ENCODE results near the gene SNX24. TPM values are rescaled to one million over a fixed set of nuclear protein-coding genes. Genes with fewer than 3 reads are reported as not detected.

The SNX24 gene
- total RNA-seq, 1 donor from 2014 or later, result 1.9 TPM

DNA sequence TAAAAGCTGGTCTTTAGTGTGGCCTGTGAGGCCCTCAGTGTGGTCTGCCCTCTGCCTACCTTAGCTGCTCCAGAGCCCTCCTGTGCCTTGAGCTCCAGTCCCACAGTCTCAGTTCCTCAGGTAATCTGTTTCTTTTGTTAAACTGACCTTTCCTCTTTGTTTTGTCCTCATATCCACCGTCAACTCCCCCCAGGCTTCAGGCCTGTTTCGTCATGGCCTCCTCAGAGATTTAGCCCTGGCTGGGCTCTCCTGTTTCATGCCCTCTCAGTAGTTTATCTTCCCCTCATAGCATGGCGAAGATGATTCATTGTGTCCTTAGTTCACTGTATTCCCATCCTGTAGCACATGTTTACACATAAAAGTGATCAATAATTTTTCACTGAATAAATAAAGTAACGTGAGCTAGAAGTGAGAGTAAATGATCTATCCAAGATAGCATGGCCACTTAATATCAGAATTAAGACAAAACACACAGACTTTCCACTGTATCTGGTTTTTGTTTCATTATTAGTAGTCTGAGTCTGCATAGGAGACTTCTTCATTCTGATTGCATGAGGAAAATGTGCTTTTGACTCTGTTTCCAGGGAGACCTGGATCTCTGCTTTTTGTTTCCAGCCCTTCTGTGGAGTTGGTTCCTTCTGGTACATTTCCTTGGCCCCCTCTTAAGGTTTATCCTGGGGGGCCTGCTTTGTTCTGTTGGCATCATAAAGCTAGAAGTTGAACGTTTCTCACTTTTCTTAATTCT is 70.5 kb downstream of the SNX24 start:
- intact Hi-C loops (cut with micrococcal nuclease), result no loop called here

DNA sequence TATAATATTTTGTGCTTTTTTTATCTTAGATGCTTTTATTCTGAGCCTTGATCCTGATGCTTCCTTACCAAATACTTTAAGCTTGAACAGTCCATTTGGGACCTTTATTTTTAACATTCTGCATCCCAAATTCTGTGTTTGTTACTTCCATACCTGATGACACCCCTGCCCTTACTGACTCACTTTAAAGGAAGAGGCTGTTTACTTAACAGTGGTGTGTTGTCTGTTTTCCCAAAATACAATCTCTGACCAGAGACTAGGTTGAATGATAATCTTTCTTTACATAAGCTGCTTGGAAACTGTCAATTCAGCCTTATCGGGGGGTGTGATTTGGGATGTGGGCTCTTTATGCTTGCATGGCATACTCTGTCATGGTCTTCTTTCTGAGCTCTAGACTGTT is 71.1 kb downstream of the SNX24 start:
- intact Hi-C loops (cut with micrococcal nuclease), result no loop called here

DNA sequence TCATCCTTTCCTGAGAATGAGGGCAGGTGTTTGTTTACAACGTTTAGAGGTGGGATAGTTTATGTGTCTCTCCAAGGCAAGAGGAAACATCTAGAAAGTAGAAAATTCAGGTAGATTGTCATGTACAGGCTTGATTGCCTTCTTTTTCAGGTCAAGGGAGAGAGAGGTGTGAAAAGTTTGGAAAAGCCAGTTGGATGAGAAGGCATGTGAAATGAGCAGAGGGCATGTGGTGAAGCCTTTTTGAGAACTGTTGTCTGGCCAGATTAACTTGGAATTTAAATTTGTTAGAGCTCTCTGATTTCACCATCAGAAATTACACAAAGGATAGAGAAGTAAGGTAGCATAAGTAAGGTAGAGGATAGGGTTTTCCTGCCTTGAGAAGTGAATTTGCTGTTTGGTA is 74.6 kb downstream of the SNX24 start:
- intact Hi-C loops (cut with micrococcal nuclease), result no loop called here

DNA sequence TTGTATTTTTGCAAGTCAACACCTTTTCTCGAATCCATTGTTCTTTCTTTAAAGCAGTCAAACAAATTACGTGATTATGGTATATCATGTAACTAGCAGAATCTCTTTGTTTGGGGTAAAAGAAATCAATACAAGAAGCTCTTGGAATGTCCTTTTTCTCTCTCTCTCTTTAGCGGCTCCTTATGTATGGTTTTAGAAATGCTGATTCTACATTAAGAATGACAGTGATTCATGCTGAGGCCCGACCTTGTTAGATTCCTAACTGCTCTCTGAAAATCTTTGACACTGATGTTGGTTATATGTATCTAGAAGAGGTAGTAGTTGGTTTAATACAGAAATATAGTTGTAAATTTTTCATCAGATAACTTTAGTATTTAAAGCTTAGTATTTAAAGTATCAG is 76.4 kb downstream of the SNX24 start:
- intact Hi-C loops (cut with micrococcal nuclease), result no loop called here

DNA sequence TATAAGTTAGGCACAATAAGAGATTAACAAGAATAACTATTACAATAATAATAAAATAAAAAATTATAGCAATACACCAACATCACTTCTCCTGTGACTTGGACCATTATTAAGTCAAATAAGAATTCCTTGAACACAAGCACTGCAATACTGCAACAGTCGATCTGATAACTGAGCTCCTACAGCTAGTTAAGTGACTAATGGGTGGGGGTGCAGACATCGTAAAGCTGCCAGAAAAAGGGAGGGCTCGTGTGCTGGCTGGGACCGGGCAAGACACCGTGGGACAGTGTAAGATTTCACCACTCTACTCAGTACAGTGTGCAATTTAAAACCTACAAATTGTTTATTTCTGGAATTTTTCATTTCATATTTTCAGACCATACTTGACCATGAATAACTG is 78.8 kb downstream of the SNX24 start:
- intact Hi-C loops (cut with micrococcal nuclease), result no loop called here

DNA sequence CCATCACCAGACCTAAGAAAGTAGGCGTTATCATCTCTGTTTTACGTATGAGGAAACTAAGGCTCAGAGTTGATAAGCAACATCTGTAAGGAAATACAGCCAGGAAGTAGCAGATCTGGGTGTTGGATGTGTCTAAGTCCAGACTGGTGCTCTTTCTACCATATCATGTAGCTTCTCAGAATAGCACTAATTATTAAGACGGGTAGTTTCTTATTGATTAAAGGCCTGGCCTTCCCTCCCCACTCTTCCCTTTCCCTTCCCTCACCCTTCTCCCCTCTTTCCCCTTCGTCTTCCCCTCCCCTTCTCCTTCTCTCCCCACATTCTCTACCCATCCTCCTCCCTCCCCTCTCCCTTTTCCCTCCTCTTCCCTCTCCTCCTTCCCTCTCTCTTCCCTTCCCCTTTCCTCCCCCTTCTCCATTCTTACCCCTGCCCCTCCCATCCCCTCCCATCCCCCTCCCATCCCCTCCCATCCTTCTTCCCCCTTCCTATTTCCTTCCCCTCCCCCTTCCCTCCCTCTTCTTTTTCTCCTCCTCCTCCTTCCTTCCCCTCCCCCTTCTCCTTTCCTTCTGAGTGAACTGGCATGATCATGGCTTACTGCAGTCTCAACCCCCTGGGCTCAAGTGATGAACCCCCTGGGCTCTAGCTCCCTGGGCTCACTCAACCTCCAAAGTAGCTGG is 79.4 kb downstream of the SNX24 start:
- intact Hi-C loops (cut with micrococcal nuclease), result no loop called here

DNA sequence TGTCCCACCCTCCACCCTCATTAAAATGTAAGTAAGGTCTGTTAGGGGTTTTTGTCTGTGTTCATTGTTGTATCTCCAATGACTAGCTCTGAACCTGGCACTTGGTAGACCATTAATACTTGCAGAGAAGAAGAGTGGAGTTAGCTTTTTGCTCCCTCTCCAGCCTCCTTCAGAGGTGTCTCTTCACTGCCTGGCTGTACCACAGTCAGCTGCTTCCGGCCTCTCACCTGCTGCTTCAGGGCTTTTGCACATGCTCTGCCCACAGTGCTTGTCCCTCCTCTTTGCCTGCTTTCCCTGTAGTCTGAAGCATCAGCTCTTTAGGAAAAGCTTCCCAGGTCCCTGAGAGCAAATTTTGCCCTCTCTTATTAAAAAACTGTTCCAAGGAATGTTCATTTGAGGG is 83.6 kb downstream of the SNX24 start:
- intact Hi-C loops (cut with micrococcal nuclease), result no loop called here

DNA sequence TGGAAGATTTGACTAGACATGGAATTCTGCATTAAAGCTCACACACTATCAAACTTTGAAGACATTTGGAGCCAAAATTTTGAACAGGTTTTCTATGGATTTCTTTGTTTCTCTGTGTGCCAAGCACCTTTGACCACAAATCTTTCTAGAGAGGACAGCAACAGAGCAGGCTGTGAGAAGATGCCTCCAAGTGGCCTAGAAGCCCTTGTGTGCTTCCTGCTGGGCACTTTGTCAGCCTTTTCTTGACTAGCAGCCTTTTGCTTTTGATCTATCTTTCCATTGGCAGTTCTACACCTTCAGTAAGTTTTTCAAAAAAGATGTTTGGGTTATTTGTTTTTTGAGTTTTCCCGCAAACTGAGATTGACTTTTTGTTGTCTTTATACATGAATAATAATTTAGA is 84.6 kb downstream of the SNX24 start:
- intact Hi-C loops (cut with micrococcal nuclease), result no loop called here

DNA sequence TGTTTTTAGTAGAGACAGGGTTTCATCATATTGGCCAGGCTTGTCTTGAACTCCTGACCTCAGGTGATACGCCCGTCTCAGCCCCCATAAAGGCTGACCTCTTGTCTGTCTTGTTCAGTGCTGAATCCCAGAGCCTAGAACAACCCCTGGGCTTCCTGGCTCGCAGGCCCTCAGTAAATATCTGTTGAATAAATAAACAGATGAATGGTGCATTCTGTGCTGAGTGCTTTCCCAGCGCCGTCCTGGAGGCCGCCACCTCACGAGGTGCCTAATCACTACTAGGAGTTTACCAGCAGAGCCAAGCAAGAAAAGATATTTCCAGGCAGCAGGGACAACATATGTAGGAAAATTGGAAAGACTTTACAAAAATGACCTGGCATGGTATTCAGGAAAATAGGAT is 88.5 kb downstream of the SNX24 start:
- intact Hi-C loops (cut with micrococcal nuclease), result no loop called here

DNA sequence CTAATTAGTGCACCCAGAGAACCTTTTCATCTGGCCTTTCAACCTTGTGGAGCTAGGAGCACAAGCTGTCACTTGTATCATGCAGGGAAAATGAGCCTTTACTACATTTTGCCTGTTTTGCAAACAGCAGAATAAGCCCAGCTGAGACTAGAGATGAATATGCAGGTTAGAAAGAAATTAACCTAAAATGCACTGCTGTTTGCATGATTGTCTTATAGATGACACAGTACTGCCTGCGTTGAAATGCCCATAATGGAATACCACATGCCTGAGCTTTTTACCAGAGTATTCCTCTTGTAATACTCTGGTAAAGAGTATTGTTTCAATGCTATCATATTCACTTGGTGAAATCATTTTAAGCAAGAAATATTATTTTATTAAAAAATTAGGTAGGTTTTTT is 90.7 kb downstream of the SNX24 start:
- intact Hi-C loops (cut with micrococcal nuclease), result no loop called here

DNA sequence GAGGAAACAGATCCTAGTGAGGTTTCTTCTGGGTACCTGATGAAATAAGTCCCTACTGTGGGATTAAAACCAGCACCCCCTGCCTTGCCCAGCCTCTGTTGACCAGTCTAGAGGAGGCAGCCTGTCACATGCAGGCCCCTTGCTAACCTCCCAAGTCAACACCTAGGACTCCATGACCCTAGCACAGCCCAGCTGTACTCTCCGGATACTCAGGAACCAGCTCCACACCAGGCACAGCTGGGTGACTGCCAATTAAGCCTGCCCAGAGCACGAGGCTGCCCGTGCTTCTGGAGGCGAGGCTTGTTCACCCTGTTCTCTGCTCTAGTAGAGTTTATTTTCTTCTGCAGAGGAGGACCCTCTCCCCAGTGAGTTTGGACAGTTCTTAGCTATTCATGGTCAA is 92.5 kb downstream of the SNX24 start:
- intact Hi-C loops (cut with micrococcal nuclease), result no loop called here

DNA sequence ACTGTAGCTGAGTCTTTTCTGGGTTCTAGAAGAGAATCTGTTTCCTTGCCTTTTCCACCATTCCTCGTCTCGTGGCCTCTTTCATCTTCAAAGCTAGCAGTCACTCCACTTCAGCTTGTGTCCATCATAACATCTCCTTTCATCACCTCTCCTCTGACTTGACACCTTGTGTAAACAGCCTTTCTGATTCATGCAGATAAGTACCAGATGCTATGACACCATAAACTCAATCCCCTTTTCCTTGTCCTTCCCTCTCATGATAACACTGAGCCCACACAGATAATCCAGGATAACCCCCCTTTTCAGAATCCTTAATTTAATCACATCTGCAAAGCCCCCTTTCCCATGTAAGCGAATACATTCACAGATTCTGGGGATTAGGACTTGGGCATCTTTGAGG is 95.5 kb downstream of the SNX24 start:
- intact Hi-C loops (cut with micrococcal nuclease), result no loop called here

DNA sequence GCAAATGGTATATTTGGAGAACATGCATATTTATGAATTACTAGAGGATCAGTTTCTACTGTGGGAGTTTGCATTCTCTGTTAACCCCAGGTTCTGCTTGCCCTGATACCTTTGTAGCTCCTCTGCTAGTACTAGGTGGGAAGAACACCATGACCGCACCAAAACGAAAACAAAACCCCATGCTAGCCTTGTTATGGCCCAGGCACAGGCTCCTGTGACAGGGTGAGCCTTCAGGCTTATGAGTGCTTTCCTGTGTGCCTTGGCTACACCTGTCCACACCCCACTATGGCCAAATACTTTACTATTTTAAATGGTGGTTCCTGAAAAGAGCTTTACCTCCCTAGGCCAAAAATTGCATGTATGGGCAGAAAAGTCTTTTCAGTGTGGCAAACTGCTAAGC is 96.3 kb downstream of the SNX24 start:
- intact Hi-C loops (cut with micrococcal nuclease), result no loop called here

DNA sequence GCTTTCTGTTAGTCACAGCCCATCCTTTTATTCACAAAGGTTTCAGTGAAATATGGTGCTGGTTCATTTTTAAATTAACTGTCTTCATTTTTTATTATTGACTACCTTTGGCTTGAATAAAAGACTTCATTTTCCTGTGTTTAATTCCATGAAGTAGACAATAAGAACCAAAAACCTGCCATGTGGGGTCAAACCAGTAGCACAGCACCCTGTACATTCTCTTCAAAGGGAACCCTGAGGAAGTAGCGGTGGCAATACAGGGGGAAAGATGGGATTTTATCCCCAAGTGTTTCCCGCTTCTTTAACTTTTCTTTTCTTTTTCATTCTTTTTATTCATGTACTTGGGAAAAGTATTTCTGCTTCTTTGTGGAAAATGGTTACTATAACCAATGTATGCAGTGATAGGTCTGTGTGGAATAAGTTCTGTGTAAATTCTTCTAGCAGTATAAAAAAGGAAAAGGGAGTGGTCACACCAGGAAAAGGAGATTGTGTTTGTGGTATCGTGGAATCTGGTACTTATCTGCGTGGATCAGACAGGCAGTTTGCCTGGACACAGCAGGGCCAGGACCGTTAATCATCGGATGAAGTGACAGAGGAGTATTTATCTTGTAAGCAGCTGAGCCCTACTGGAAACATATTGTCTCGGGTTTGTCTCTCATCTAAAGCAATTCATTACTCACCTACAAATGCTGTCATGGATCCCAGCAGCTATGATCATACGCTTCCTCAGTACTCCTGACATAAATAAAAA is 96.9 kb downstream of the SNX24 start:
- intact Hi-C loops (cut with micrococcal nuclease), result no loop called here

DNA sequence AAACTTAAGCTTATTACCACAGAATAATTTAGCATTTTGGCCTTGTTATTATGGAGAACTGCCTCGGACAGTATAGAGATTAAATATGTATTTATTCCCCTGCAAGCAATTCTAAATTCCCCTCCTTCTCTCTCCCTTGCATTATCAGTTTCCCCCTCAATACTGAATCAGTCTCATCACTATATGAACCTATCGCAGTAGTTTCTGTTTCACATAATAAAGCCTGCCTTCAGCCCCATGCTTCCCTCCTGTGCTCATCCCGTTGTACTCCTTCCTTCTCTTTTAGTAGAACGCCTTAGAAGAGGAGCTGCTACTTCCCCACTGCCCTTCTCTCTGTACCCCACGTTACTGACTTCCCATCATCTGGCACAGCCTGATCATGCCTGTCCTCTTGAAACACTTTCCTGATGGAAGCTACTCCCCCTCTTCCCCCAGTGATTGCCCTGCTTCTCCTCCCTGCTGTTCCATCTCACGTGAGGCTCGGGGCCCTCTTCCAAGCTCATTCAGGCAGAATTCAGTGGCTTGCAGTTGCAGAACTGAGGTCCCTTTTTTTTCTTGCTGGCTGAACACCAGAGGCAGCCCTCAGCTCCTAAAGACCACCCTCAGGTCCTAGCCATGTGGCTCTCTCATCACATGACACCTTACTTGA is 97.8 kb downstream of the SNX24 start:
- intact Hi-C loops (cut with micrococcal nuclease), result no loop called here

DNA sequence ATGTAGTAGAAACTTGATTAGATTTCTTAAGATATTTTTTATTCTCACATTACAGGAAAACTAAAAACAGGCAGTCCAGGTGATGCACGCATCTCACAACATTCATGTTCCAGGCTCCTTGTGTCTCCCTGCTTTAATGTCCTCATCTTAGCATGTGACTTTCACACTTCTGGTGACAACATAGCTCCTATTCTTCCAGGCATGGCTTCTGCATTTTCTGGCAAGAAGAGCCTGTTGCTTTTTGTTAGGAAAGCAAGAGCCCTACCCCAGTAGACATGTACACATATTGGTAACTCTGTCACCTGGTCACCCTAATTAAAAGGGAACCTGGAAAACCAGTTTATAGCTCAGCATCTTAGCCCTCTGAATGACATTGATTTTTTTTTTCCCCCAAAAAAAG is 98.6 kb downstream of the SNX24 start:
- intact Hi-C loops (cut with micrococcal nuclease), result no loop called here

DNA sequence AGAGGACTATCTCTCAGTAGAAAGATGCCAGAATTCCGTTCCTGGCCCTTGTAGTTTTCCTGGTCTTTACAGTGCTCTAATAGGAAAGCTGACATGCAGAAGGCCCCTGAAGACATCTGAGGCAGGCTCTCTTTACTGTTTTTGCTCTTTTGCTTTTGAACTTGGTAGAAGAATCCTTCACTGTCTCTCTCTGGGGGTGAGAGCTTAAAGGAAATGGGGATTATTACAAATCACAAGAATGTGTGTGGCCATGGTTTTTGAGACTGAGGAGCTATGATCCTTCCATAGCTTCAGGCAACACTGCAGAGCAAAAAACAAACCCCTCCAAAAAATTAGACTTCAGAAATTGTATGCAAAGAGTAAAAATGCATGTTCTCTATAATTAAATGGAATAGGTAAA is 102.0 kb downstream of the SNX24 start:
- intact Hi-C loops (cut with micrococcal nuclease), result no loop called here

DNA sequence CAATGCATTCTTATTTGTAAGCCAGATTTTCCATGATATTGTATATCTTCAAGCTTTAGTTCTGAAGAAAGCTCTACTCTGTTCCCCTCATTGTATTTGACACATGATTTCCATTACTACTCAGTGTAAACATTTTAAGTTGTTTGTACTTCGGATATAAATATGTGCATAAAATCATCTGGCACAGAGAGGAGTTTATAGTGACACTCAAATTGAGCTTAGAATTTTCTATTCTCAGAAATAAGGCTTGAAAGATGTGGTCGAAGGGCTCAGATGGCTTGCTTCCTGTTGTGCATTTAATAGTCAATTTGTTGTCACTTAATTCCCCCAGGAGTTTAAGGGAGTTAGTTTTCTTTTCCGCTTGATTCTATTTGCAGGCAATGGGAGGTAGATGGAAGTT is 102.4 kb downstream of the SNX24 start:
- intact Hi-C loops (cut with micrococcal nuclease), result no loop called here

DNA sequence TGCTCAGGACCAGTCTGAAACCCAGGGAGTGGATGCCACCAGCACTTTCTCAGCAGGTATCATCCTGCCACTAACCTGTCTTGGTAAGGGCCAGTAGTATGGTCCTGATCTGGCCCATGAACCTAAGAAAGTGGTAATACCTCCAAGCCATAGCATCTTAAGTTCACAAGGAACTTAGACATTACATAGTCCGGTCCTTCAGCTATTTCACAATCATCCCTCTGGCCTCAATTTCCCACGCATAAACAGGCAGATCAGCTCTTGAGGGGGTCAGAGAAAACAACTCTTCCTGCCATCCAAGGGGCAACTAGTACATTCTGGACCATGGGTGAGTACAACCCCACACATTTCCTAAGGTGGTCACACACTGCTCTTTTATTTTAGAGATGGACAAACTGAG is 102.9 kb downstream of the SNX24 start:
- intact Hi-C loops (cut with micrococcal nuclease), result no loop called here

DNA sequence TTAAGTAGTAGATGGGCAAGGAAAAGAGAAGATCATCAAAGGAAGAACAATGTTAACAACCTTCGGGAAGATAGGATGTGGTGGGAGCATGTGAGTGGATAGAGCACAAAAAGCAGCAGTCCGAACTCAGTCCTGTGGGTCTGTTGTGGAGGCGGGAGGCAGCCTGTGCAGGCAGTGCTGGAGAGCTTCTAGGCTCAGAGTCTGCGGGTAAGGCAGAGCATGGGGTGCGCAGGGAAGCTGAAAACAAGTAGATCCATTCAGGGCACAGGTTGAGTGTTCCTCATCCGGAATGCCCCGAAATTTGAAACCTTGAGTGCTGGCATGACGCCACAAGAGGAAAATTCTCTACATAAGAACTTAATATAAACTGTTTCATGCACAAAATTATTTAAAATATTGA is 106.2 kb downstream of the SNX24 start:
- intact Hi-C loops (cut with micrococcal nuclease), result no loop called here

DNA sequence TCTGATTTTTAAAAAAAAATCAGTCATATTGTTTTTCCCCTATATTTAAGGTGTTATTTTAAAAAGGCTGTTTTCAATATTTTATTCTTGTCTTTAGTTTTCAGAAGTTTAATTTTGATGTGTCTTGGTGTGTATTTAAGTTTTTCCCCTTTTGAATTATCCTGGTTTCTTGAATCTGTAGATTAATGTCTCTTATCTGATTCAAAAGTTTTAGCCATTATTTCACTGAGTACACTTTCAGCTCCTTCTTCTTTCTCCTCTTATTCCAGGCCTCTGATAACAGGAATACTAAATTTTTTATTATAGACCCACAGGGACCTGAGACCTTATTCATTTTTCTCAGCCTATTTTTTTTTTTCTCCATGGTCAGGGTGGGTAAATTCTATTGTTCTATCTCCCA is 109.3 kb downstream of the SNX24 start:
- intact Hi-C loops (cut with micrococcal nuclease), result no loop called here

DNA sequence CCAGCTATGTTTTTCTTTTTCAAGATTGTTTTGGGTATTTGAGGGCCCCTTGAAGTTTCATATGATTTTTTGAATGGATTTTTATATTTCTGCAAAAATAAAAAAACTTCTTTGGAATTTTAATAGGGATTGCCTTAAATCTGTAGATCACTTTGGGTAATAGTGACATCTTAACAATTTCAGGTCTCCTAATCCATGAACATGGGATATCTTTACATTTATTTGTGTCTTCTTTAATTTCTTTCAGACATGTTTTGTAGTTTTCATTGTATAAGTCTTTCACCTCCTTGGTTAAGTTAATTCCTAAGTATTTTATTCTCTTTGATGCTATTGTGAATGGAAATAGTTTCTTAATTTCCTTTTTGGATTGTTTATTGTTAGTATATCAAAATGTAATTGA is 112.0 kb downstream of the SNX24 start:
- intact Hi-C loops (cut with micrococcal nuclease), result no loop called here
